ENCODE data around the gene NEXMIF.

DNA sequence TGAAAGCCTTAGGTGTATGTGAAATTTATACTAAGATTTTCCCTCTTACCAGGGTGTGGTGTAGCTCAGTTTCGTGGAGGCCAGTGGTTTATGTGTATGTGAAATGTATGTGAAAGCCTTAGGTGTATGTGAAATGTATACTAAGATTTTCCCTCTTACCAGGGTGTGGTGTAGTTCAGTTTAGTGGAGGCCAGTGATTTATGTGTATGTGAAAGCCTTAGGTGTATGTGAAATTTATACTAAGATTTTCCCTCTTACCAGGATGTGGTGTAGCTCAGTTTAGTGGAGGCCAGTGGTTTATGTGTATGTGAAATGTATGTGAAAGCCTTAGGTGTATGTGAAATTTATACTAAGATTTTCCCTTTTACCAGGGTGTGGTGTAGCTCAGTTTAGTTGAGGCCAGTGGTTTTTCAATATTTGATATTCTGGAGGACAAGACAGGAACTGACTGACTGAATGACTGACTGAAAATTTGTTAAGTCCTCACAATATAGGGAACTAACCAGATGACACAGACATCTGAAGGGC is 143.7 kb downstream of the NEXMIF start:
- TF ChIP-seq, protein P1, sequence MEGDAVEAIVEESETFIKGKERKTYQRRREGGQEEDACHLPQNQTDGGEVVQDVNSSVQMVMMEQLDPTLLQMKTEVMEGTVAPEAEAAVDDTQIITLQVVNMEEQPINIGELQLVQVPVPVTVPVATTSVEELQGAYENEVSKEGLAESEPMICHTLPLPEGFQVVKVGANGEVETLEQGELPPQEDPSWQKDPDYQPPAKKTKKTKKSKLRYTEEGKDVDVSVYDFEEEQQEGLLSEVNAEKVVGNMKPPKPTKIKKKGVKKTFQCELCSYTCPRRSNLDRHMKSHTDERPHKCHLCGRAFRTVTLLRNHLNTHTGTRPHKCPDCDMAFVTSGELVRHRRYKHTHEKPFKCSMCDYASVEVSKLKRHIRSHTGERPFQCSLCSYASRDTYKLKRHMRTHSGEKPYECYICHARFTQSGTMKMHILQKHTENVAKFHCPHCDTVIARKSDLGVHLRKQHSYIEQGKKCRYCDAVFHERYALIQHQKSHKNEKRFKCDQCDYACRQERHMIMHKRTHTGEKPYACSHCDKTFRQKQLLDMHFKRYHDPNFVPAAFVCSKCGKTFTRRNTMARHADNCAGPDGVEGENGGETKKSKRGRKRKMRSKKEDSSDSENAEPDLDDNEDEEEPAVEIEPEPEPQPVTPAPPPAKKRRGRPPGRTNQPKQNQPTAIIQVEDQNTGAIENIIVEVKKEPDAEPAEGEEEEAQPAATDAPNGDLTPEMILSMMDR (conservative IDR thresholded peaks at IDR 0.05), result no peak
- TF ChIP-seq ZFX (IDR thresholded peaks at IDR 0.05), result no peak
